CD4-positive, alpha-beta memory T cell (primary cell): ENCODE measurements around the gene EIF4G3. TPM values are rescaled to one million over a fixed set of nuclear protein-coding genes. Genes with fewer than 3 reads are reported as not detected.

Experiments
- CTCF ChIA-PET: fragments of 350-600 bp; sonication (Branson Sonifier 250); formaldehyde crosslinking; loops from one replicate; lab custom pipeline; 2021; ENCODE audit warnings: inconsistent platforms; ENCODE audit not compliant: partially characterized antibody; lab: Charles Lee
- POLR2A ChIA-PET: fragments of 350-600 bp; sonication (Branson Sonifier 250); formaldehyde crosslinking; loops from one replicate; lab custom pipeline; 2021; ENCODE audit not compliant: partially characterized antibody; lab: Charles Lee
- DNase-seq, 5 donors: peaks; one replicate each; pipeline versions ENCODE4 v3.0.0 to v3.0.0-alpha.2; 2020 to 2022; ENCODE audit warnings: mixed read lengths in 1 of 5
- H3K27ac ChIP-seq: one replicate; pipeline ENCODE4 v1.7.0; 2013; ENCODE audit warnings: low read depth, low read length
- H3K27me3 ChIP-seq: 2 replicates; pipeline ENCODE4 v1.7.0; 2013; ENCODE audit warnings: mild to moderate bottlenecking, low read length, moderate library complexity; ENCODE audit not compliant: insufficient read depth
- H3K36me3 ChIP-seq: 2 replicates; pipeline ENCODE4 v1.7.0; 2013; ENCODE audit warnings: mild to moderate bottlenecking, low read length, moderate library complexity; ENCODE audit not compliant: insufficient read depth
- H3K4me1 ChIP-seq: 2 replicates; pipeline ENCODE4 v1.7.0; 2013; ENCODE audit warnings: mild to moderate bottlenecking, low read length, moderate library complexity; ENCODE audit not compliant: insufficient read depth
- H3K4me3 ChIP-seq, 2 donors: one replicate each; pipeline ENCODE4 v1.7.0; 2013; ENCODE audit warnings: low read length in 2 of 2, mild to moderate bottlenecking in 1 of 2
- H3K9me3 ChIP-seq, 2 donors: one replicate each; pipeline ENCODE4 v1.7.0; 2013; ENCODE audit warnings: low read length in 2 of 2, control low read depth in 1 of 2; ENCODE audit not compliant: control insufficient read depth in 1 of 2
- H3K27ac Mint-ChIP-seq, 7 donors: one replicate each; pipeline ENCODE4 v1.8.0; 2020 to 2021; ENCODE audit warnings: mixed read lengths in 7 of 7, mild to moderate bottlenecking in 6 of 7, inconsistent platforms in 3 of 7, moderate library complexity in 3 of 7
- H3K27me3 Mint-ChIP-seq, 2 donors: one replicate each; pipeline ENCODE4 v1.8.0; 2020 to 2021; ENCODE audit warnings: mixed read lengths in 2 of 2
- H3K36me3 Mint-ChIP-seq, 2 donors: one replicate each; pipeline ENCODE4 v1.8.0; 2020 to 2021; ENCODE audit warnings: mixed read lengths in 2 of 2, inconsistent platforms in 1 of 2, mild to moderate bottlenecking in 1 of 2
- H3K4me1 Mint-ChIP-seq, 4 donors: one replicate each; pipeline ENCODE4 v1.8.0; 2020 to 2021; ENCODE audit warnings: mixed read lengths in 4 of 4, mild to moderate bottlenecking in 1 of 4
- H3K4me3 Mint-ChIP-seq, 8 donors: one replicate each; pipeline ENCODE4 v1.8.0; 2020 to 2021; ENCODE audit warnings: mixed read lengths in 8 of 8, mild to moderate bottlenecking in 7 of 8, moderate library complexity in 6 of 8, inconsistent platforms in 3 of 8
- H3K9me3 Mint-ChIP-seq, 8 donors: one replicate each; pipeline ENCODE4 v1.8.0; 2020 to 2021; ENCODE audit warnings: mixed read lengths in 8 of 8, mild to moderate bottlenecking in 5 of 8, inconsistent platforms in 3 of 8, moderate library complexity in 1 of 8
- intact Hi-C: fragments of 100-400 bp; cut with micrococcal nuclease; formaldehyde crosslinking; loops from one replicate; pipeline ENCODE4 v1.15.1; 2023
- polyA plus RNA-seq, 2 donors: library from polyadenylated mRNA; unstranded; fragments of 300-500 nt; fragmentation: Illumina TruSeq; gene quantifications; one replicate each; pipeline ENCODE4 v1.2.3, GENCODE V29; 2021
- total RNA-seq, 2 experiments: library from RNA; stranded (reverse); gene quantifications; one replicate each; pipeline ENCODE4 v1.2.3, GENCODE V29; 2021

Gene EIF4G3
- total and polyA plus RNA-seq, 4 experiments from 2014 or later, result 1.6 to 18.0 (median 13.1) TPM

DNA sequence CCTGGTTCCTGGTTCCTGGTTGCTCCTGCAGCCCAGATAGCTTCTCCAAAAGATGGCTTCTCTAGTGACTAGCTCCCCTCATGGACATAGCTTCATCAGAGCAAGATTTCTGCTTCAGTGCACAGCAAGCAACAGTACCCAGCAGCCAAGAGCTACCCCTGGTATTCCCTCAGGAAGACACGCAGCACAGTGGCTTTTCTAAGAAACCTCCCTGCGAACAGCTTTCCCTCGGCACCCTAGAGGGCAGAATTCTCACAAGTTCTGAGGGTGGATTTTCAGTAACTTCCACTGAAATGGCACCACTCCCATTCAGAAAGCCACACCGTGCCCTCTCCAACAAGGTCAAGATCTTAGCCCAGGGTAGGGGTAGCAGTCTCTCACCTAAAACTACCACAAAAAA is 128.2 kb downstream of the EIF4G3 start:
- ChIA-PET POLR2A (no interaction called here), CTCF (interaction anchor here (1.2 kb wide), 1 partner anchor 147 kb away, joined by 3 read pairs; no protein-coding TSS in a partner anchor)

DNA sequence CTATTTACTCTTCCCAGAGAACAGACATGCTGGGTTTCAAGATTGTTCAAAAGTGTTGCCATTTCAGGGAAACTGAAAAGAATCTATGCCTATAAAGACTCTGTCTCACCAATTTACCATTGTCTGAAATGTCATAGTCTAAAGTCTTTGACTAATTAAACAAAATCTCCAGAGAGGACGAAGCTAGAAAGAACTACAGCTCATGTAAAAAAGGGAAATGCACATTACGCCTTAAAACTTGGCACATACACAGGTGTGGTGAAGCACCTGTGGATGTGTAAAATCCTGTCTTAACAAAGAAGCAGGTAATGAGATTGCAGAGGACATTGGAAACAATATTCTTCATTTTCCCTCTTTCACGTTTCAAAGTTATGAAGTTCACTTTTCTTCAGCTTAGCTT is 130.6 kb downstream of the EIF4G3 start:
- H3K4me1 Mint-ChIP-seq, result no peaks in the 10 kb centered on the region
- intact Hi-C loops, result no loop called here
- Histone ChIP-seq H3K27me3 (no peaks in the 10 kb centered on the region), H3K4me1 (no peaks in the 10 kb centered on the region), H3K27ac (no peak overlapping the region), H3K36me3 (no peaks in the 10 kb centered on the region), H3K4me3 (no peak overlapping the region), H3K9me3 (no peaks in the 10 kb centered on the region)
- no peak overlapping the region for H3K27ac Mint-ChIP-seq
- CTCF ChIA-PET, result interaction anchor here (1.5 kb wide), 1 partner anchor 150 kb away, joined by 7 read pairs; no protein-coding TSS in a partner anchor
- H3K27me3 Mint-ChIP-seq, result no peaks in the 10 kb centered on the region
- POLR2A ChIA-PET, result interaction anchor here (1.1 kb wide), 1 partner anchor 24 kb away, joined by 3 read pairs; no protein-coding TSS in a partner anchor
- H3K9me3 Mint-ChIP-seq, result no peaks in the 10 kb centered on the region
- H3K4me3 Mint-ChIP-seq, result no peak overlapping the region
- DNase-seq, result no peak
- H3K36me3 Mint-ChIP-seq, result peaks cover 6 to 21% of the 10 kb centered on the region in 2 donors

More for the DNA sequence above, 128.2 kb downstream of the EIF4G3 start:
- no peak overlapping the region for H3K27ac ChIP-seq
- H3K4me1 Mint-ChIP-seq, result no peaks in the 10 kb centered on the region
- H3K9me3 ChIP-seq, result no peaks in the 10 kb centered on the region
- H3K27me3 ChIP-seq, result no peaks in the 10 kb centered on the region
- intact Hi-C loops, result no loop called here
- H3K4me3 ChIP-seq, result no peak overlapping the region
- no peaks in the 10 kb centered on the region for H3K4me1 ChIP-seq
- H3K27me3 Mint-ChIP-seq, result no peaks in the 10 kb centered on the region
- H3K4me3 Mint-ChIP-seq, result no peak overlapping the region
- no peak for DNase-seq
- H3K36me3 ChIP-seq, result no peaks in the 10 kb centered on the region
- H3K27ac Mint-ChIP-seq, result no peak overlapping the region
- H3K9me3 Mint-ChIP-seq, result no peaks in the 10 kb centered on the region
- H3K36me3 Mint-ChIP-seq, result peaks cover 8 to 16% of the 10 kb centered on the region in 2 donors

DNA sequence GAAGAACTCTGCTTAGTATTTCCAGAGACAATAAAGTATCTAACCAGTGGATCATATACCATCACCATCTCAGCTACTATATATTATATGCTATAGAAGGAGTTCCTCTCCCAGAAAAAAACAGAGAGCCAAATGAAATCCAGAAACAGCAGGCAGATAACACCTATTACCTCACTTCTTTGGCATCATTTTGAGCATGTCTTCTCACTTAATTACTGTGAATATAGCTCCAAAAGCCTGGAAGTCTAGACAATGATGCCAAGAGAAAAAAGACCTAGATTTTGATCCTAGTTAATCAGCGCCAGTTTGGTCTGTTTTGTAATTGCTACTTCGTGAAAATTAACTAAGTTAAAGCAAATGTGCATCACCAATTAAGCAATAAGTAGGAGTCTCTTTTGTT is 131.3 kb downstream of the EIF4G3 start:
- H3K4me3 ChIP-seq, result no peak overlapping the region
- no peaks in the 10 kb centered on the region for H3K27me3 Mint-ChIP-seq
- no peaks in the 10 kb centered on the region for H3K9me3 Mint-ChIP-seq
- no peaks in the 10 kb centered on the region for H3K4me1 ChIP-seq
- no peaks in the 10 kb centered on the region for H3K9me3 ChIP-seq
- no peak for DNase-seq
- intact Hi-C loops, result no loop called here
- peak overlapping the region in 1 of 7 donors; percentile 11 for H3K27ac Mint-ChIP-seq
- POLR2A ChIA-PET, result no interaction called here
- peaks cover 5 to 18% of the 10 kb centered on the region in 2 donors for H3K36me3 Mint-ChIP-seq
- no peaks in the 10 kb centered on the region for H3K36me3 ChIP-seq
- no peaks in the 10 kb centered on the region for H3K4me1 Mint-ChIP-seq
- H3K27me3 ChIP-seq, result no peaks in the 10 kb centered on the region
- CTCF ChIA-PET, result no interaction called here
- no peak overlapping the region for H3K4me3 Mint-ChIP-seq
- H3K27ac ChIP-seq, result no peak overlapping the region

DNA sequence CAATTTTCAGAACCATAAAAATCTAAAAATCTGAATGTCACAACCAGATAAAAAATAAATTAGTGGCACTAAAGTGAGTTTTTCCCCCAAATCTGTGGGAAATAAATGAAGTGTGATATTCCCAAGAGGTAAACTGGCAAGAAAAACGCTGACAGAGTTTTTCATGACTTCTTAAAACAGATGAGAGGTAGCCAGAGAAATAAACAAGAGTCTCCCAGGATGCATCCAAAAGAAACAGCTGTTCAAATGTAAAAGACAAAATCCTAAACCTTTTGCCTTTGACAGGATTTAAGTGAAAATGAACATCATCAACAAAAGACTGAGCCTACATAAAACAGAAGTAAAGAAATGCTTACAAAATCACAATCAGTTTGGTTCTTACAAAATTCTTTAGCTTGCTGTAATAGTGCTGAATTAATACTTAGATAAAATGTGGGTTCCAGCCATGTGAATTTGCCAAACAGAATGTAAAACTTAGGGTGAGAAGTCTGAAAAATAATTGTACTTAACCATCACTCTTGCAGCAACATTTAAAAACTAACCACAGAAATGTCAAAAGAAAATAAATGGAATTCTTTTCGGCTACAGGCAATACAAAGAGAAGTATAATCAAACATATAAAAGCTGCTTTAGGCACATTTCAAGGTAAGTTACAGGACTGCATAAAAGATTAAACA is 133.6 kb downstream of the EIF4G3 start:
- Mint-ChIP-seq H3K4me3 (no peak overlapping the region), H3K36me3 (peaks cover 0 to 9% of the 10 kb centered on the region in 2 donors), H3K27me3 (no peaks in the 10 kb centered on the region), H3K9me3 (no peaks in the 10 kb centered on the region), H3K27ac (no peak overlapping the region), H3K4me1 (peaks cover 0 to 5% (median 2%) of the 10 kb centered on the region in 4 donors)
- H3K9me3 ChIP-seq, result no peaks in the 10 kb centered on the region
- ChIA-PET POLR2A (no interaction called here), CTCF (interaction anchor here (2.0 kb wide), 1 partner anchor 14 kb away, joined by 6 read pairs; no protein-coding TSS in a partner anchor)
- no peak overlapping the region for H3K4me3 ChIP-seq
- intact Hi-C loops, result no loop called here
- no peaks in the 10 kb centered on the region for H3K27me3 ChIP-seq
- H3K36me3 ChIP-seq, result no peaks in the 10 kb centered on the region
- no peaks in the 10 kb centered on the region for H3K4me1 ChIP-seq
- no peak for DNase-seq
- no peak overlapping the region for H3K27ac ChIP-seq

DNA sequence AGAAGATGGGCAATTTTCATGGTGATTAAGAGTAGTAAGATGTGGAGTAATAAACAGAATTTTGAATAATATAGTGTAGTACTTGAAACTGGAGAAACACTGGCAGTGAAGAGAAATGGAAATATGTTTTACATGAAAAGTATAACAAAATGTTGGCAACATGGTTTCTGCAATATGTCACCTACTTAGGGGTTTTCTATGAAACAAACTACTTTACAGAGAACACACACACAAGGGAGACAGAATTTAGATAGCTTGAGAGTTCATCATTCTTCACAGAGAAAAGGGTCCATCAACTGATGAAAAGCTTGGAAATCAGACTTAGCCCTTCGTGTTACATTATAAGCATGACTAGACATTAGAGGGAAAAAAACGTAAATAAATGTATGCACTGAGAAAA is 135.2 kb downstream of the EIF4G3 start:
- Histone ChIP-seq H3K4me1 (no peaks in the 10 kb centered on the region), H3K4me3 (no peak overlapping the region), H3K27me3 (no peaks in the 10 kb centered on the region), H3K36me3 (no peaks in the 10 kb centered on the region), H3K27ac (no peak overlapping the region), H3K9me3 (no peaks in the 10 kb centered on the region)
- Mint-ChIP-seq H3K4me3 (no peak overlapping the region), H3K36me3 (peaks cover 0 to 14% of the 10 kb centered on the region in 2 donors), H3K27me3 (no peaks in the 10 kb centered on the region), H3K4me1 (peaks cover 0 to 5% (median 2%) of the 10 kb centered on the region in 4 donors), H3K27ac (no peak overlapping the region), H3K9me3 (no peaks in the 10 kb centered on the region)
- CTCF ChIA-PET, result interaction anchor here (1.6 kb wide), 1 partner anchor 13 kb away, joined by 3 read pairs; no protein-coding TSS in a partner anchor
- intact Hi-C loops, result no loop called here
- POLR2A ChIA-PET, result no interaction called here
- DNase-seq, result no peak

DNA sequence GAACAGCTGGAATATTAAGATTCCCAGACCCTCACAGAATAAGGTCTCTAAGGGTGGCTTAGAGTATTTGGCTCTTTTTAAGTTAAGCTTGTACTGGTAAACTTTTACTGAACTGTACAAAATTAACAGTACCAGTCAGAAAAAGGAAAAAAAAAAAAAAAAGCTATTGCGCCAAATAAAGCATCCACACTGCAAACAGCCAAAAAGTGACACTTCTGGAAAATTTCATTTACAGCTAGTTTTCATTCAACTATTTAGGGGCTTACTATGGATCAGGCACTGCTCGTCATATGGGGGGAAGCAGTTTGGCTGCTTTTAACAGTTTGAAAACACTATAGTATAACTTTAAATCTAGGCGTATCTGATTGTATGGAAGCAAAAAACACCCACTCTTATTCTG is 139.6 kb downstream of the EIF4G3 start:
- ChIA-PET POLR2A (interaction anchor here (0.6 kb wide), 1 partner anchor 67 kb away, joined by 4 read pairs; no protein-coding TSS in a partner anchor), CTCF (no interaction called here)
- Mint-ChIP-seq H3K27ac (no peak overlapping the region), H3K4me3 (no peak overlapping the region), H3K9me3 (peaks cover 0 to 4% (median 0%) of the 10 kb centered on the region in 8 donors), H3K36me3 (peaks cover 3 to 17% of the 10 kb centered on the region in 2 donors), H3K4me1 (peaks cover 0 to 6% (median 2%) of the 10 kb centered on the region in 4 donors), H3K27me3 (no peaks in the 10 kb centered on the region)
- no peaks in the 10 kb centered on the region for H3K4me1 ChIP-seq
- H3K27me3 ChIP-seq, result no peaks in the 10 kb centered on the region
- no peak overlapping the region for H3K4me3 ChIP-seq
- no peak for DNase-seq
- H3K9me3 ChIP-seq, result no peaks in the 10 kb centered on the region
- no peaks in the 10 kb centered on the region for H3K36me3 ChIP-seq
- H3K27ac ChIP-seq, result no peak overlapping the region
- intact Hi-C loops, result no loop called here

DNA sequence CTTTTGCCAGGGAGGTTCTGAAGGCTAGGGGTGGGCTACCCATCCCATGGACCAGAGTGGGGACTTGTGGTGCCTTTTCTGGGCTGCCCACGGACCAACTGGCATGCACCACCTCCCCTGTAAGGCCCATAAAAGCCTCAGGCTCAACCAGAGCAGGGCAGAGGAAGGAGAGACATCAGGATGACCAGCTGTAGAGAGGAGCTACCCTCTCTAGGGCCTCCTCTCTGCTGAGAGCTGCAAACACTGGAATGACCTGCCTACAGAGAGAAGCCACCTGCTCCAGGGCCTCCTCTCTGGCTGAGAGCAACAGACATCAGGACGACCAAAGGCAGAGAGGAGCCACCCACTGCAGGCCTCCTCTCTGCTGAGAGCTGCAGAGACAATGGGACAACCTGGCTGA is 140.9 kb downstream of the EIF4G3 start:
- Histone ChIP-seq H3K27ac (no peak overlapping the region), H3K4me3 (no peak overlapping the region), H3K9me3 (no peaks in the 10 kb centered on the region), H3K27me3 (no peaks in the 10 kb centered on the region), H3K36me3 (no peaks in the 10 kb centered on the region), H3K4me1 (no peaks in the 10 kb centered on the region)
- no peak overlapping the region for H3K27ac Mint-ChIP-seq
- H3K4me3 Mint-ChIP-seq, result no peak overlapping the region
- POLR2A ChIA-PET, result no interaction called here
- intact Hi-C loops, result no loop called here
- peaks cover 3 to 12% of the 10 kb centered on the region in 2 donors for H3K36me3 Mint-ChIP-seq
- H3K27me3 Mint-ChIP-seq, result no peaks in the 10 kb centered on the region
- DNase-seq, result no peak
- H3K9me3 Mint-ChIP-seq, result peaks cover 0 to 4% (median 0%) of the 10 kb centered on the region in 8 donors
- CTCF ChIA-PET, result no interaction called here
- peaks cover 0 to 6% (median 4%) of the 10 kb centered on the region in 4 donors for H3K4me1 Mint-ChIP-seq
